Activated CD4-positive, alpha-beta T cell treated with anti-CD3 and anti-CD28 coated beads for 48 hours (primary cell): Measurements from ENCODE around the gene CHST11.
"Not testable (repeated sequence)": the region's sequence is repeated elsewhere in the genome, so short reads cannot be mapped to it uniquely, and the experiment has no call there.

Experiments
- DNase-seq: peaks from one replicate; pipeline ENCODE4 v3.0.0-alpha.2; 2020

The CHST11 gene

GRCh38 chr12:104605685-104606084, 148.9 kb downstream of the CHST11 start:
- DNase-seq = no peak

DNA sequence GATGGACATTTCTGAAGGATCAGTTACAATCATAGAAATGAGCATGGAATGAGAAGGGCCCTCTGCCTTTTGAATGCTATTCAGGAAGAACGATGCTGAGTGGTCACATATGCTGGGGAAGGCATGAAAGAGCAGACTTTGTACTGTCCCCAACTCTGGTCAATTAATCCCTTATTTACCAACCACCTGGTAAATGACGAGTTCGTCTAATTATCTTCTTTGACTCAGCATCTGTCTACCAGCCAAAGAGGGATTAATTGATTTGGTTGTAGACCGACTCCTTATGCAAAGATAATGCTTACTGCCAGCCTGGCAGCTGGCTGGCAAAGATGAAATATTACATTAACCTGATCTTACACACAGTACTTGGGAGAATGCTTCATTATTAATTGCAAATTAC, 152.2 kb downstream of the CHST11 start:
- DNase-seq = no peak

DNA sequence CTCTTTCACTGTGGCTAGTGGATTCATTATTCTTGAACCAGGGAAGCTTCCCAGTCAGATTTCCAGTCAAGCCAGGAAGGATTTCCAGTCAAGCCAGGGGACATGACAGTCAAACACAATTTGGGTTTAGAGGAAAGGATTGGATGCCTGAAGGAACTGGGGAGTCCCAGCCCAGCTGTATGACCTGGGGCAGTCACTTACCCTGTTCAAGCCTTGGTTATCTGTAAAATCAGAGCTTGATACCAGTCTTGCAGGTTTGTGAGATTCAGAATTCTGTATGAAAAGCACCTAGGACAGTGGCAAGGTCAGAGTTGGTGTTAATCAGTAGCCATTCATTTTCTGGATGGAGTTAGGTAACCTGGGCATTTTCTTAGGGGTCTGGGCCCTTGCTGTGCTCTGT, 152.7 kb downstream of the CHST11 start:
- DNase-seq = no peak

GRCh38 chr12:104610513-104611235, 153.9 kb downstream of the CHST11 start:
- no peak for DNase-seq

- no peak for DNase-seq
Observed at GRCh38 chr12:104611671-104612070, 154.9 kb downstream of the CHST11 start.

DNA sequence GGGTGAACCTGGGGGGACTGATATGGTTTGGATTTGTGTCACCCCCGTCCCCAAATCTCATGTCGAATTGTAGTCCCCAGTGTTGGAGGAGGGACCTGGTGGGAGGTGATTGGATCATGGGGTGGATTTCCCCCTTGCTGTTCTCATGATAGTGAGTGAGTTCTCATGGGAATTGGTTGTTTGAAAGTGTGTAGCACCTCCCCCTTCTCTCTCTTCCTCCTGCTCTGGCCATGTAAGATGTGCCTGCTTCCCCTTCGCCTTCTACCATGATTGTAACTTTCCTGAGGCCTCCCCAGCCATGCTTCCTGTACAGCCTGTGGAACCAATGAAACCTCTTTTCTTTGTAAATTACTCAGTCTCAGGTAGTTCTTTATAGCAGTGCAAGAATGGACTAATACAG, 156.6 kb downstream of the CHST11 start:
- not testable (repeated sequence) for DNase-seq

- DNase-seq = no peak
Observed at GRCh38 chr12:104615048-104615561, 158.4 kb downstream of the CHST11 start.

- DNase-seq = no peak
Observed at GRCh38 chr12:104618691-104619090, 161.9 kb downstream of the CHST11 start.

- DNase-seq = no peak
Observed at GRCh38 chr12:104619305-104619704, 162.6 kb downstream of the CHST11 start.

DNA sequence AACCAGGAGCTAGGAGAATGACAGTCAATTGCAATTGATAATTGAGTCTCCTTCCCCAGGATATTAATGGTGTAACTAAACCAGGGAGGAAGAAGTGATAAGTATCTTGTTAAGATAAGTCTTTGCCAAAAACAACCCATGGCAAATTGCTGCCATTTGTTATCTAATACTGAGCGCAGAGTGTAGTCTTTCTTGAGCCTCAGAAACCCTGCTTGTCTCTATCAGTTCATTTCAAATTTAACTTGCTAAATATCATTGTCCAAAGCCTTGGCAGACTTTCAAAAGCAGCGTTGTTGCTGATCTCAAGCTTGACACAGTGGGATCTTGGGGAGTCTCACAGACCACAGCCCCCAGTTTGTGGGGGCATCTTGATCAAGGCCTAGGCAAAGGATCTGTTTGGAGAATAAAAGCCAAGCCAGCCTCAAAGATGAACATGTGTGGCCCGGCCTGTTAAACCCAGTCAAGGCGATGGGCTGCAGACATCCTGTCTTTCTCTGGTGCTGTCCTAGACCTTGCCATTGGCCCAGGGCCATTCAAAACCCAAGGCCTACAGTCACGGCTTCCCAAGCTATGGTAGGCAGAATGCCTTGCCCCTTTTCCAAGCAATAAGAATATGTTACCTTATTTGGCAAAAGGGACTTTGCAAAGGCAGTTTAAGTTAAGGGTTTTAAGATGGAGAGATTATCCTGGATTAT, 164.2 kb downstream of the CHST11 start:
- no peak for DNase-seq

DNA sequence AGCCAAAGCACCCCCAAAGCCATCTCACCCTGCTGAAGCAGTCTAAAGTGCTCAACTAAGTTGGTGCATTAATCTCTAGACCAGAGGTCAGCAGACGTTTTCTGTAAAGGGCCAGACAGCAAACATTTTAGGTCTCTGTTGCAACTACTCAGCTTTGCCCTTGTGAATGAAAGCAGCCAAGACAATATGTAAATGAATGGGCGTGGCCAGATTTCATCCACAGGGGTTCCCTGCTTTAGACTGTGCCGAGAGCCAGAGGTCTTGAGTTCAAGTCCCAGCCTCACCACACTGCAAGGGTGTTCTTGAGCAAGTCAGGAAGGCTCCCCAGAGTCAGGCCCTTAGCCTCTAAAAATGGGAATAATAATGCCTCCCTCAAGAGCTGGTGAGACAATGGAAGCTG, 166.2 kb downstream of the CHST11 start:
- no peak for DNase-seq

DNA sequence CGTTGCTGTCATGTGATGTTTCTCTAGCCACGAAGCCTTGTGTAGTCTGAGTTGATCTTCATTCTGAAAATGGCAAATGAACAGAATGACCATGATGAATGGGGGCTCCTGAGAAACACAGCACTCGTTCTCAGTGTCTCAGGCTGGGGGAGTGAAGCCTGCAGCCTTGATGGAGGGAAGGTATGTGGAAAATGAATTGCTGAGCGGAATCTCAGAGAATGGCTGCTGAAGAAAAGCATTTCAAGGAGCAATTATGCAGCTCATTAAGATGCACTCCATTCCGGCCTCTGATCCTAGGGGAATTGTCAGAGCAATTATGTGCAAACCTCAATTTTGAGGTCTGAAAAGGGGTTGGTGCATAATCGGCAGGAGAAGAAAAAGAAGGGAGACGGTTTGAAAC, 167.1 kb downstream of the CHST11 start:
- DNase-seq = no peak

DNA sequence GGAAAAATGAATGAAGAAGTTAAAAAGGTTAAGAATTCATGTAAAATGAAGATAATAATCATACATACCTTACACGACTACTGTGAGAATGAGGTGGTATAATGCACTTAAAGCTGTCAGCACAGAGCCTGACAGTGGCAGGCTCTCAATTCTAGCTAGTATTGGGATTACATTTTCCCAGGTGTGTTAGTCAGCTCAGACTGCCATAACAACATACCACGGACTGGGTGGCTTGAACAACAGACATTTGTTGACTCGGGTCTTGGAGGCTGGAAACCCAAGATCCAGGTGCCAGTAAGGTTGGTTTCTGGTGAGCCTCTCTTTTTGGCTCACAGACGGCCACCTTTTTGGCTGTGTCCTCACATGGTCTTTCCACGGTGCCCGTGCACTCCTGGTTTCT, 167.8 kb downstream of the CHST11 start:
- no peak for DNase-seq

- DNase-seq = no peak
Observed at GRCh38 chr12:104626069-104626837, 169.5 kb downstream of the CHST11 start.

DNA sequence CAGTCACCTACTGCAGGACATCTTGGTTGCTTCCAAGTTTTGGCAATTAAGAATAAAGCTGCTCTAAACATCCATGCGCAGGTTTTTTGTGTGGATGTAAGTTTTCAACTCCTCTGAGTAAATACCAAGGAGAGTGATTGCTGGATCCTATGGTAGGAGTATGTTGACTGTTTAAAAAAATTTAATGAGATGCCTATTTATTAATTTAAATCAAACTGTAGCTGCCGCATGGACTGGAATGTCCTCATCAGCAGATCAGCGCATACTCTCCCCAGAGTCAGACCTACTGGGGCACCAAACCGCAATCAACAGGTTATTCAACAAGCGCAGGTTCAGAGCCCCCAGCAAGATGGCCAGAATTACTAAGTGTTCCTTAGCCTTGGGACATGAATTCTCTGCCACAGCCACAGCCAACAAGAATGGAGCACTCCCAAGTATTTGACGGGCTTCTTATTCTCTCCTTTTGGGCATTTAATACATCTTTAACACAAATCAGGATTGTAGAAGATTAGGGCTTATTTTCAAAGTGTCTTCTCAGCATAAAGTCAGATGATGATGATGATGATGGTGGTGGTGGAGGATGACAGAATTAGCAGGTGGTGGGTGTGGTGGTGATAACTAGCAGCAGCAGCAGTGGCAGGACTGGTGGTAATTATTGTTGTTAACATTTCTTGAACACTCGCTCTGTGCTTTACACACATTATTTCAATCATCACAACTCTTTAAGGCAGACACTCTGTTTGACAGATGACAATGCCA, 170.7 kb downstream of the CHST11 start:
- DNase-seq = no peak

DNA sequence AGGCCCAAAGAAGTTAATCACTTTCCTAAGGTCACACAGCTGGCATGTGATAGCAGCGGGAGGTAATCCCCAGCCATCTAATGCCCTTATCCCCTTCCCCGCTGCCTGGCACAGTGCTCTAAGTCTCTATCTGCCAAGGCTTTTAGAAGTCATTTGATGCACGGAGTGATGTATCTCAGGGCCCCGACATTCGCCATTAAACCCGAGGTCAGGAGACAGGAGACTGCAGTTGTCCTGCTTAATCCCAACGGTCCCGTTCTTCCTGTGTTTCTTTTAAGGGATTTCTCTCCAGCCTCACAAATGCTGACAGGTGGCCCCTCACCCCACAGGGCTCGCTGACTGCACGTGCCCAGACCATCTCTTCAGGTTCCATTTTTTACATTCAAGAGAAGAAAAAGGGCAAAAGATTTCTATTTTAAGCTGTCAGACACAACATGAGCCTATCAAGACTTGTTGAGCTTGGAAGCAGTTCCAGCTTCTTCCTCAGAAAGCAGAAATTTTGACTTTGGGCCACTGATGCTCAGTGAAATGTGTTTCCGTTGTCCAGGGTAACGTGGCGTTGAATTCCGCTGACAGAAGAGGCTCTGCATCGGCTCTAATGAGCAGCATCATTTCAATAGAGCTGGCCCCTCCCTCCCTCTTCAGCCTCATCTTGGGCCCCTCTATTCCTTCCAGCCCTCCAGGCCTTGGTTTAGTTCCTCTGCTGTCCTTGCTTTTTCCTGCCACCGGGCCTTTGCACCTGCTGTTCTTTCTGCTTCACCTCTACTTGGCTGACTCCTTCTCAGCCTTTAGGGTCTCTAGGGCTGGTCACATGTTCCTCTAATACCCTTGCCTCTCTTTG, 171.5 kb downstream of the CHST11 start:
- DNase-seq = no peak

DNA sequence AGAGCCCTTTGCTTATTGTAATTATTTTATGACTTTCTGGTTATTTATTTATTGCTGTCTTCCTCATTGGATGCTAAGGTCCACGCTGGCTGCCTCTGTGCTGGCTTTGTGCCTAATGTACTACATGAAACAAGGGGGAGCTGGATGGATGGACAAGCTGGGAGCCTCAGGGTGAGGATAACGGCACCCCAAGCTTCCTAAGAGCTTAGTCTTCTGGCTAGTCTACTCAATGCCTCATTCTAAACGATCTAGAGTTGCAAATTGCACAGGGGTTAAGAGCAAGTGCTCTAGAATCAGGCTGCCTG, 172.0 kb downstream of the CHST11 start:
- no peak for DNase-seq

DNA sequence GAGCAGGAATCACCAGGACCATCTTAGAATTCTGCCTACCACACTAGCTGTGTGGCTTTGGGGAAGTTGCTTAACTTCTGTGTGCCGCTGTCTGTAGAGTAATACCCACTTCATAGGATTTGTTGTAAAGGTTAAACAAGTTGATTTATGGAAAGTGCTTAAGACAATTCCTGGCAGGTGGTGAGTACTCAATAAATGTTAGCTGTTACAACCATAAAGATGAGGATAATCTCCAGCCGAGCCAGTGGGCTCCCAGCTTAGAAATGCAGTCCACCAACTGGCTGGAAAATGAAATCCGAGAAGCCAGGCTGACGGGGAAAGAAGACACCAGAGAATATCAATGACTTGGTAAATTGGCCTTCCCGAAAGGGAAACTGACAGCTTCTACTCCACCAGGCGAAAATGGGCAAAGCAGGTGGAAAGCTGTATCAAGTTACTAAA, 173.5 kb downstream of the CHST11 start:
- DNase-seq = no peak

GRCh38 chr12:104631867-104632266, 175.1 kb downstream of the CHST11 start:
- DNase-seq = no peak

DNA sequence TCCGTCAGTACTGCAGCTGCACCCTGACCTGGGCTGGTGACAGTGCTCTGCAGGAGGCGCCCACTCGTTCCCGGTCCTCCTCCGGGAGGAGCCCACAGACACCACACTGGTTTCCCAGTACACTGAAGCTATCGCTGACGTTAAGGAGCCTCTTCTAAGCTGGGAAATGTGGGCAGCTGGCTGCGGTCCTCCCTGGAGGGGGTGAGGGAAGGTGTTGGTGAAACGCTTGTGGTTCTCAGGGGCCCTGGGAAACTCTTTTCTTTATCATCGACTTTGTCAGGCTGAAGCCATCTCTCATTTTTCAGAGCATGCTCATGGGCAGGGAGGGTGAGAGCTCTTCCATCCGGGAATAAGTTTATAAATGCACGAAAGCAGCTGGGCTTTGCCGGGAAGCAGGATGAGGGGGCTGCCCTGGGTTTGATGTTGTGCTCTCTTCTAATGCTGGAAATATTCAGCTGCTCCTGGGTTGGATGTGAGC, 176.0 kb downstream of the CHST11 start:
- DNase-seq = no peak

- no peak for DNase-seq
Observed at GRCh38 chr12:104634044-104634443, 177.3 kb downstream of the CHST11 start.

GRCh38 chr12:104634852-104635251, 178.1 kb downstream of the CHST11 start:
- no peak for DNase-seq
